Measurements from ENCODE around the gene PLXNA4. TPM values are rescaled to one million over a fixed set of nuclear protein-coding genes. Genes with fewer than 3 reads are reported as not detected.

PLXNA4 gene
- total and polyA plus RNA-seq, 2 experiments from 2014 or later: 0.08 to 0.80 TPM

- ATAC-seq (no peak), DNase-seq (ENCODE audit: low spot score) (no peak)
- no peak overlapping the region for H3K4me3 ChIP-seq
- no peaks in the 10 kb centered on the region for H3F3A ChIP-seq (replicated peaks; ENCODE audit: low read depth)
- no peak overlapping the region for H3K4me2 ChIP-seq
- Mint-ChIP-seq H3K27ac (no peak overlapping the region), H3K27me3 (ENCODE audit: insufficient read depth, low read depth, poor library complexity) (peaks cover 1% of the 10 kb centered on the region), H3K4me1 (peaks cover 20% of the 10 kb centered on the region), H3K4me3 (no peak overlapping the region), H3K9me3 (no peaks in the 10 kb centered on the region), H3K36me3 (ENCODE audit: low read depth) (no peaks in the 10 kb centered on the region)
- H3K4me1 ChIP-seq (ENCODE audit: insufficient read depth): peaks cover 6% of the 10 kb centered on the region; the same call in 1 of the 2 replicates
- no peaks in the 10 kb centered on the region for H4K20me1 ChIP-seq (replicated peaks; ENCODE audit: insufficient read depth)
- TF ChIP-seq STAT1 (IDR thresholded peaks at IDR 0.05; ENCODE audit: unreplicated experiment): no peak
- TF ChIP-seq EZH2phosphoT487 (IDR thresholded peaks at IDR 0.05; ENCODE audit: unreplicated experiment): no peak
- no peak for TF ChIP-seq CREB1 (CRISPR knock-in tag; IDR thresholded peaks at IDR 0.05; ENCODE audit: low read depth)
- TF ChIP-seq ETS1 (IDR thresholded peaks at IDR 0.05): no peak
- TF ChIP-seq NANOG (IDR thresholded peaks at IDR 0.05; ENCODE audit: borderline replicate concordance): no peak
- no peak for TF ChIP-seq JUNB (IDR thresholded peaks at IDR 0.05; ENCODE audit: unreplicated experiment)
- TF ChIP-seq REST (IDR thresholded peaks at IDR 0.05; ENCODE audit: unreplicated experiment): no peak
- no peak for TF ChIP-seq POLR2AphosphoS5 (IDR thresholded peaks at IDR 0.05; ENCODE audit: low read depth)
- TF ChIP-seq ZNF114 (CRISPR knock-in tag; IDR thresholded peaks at IDR 0.05): no peak
- TF ChIP-seq ZNF331 (CRISPR knock-in tag; IDR thresholded peaks at IDR 0.05; ENCODE audit: low read depth): no peak
- TF ChIP-seq CTCF (conservative IDR thresholded peaks at IDR 0.05; ENCODE audit: low read depth in 2 of 2): no peak
- TF ChIP-seq EZH2 (IDR thresholded peaks at IDR 0.05; ENCODE audit: low read depth, unreplicated experiment): no peak
- TF ChIP-seq ZNF462 (CRISPR knock-in tag; IDR thresholded peaks at IDR 0.05): no peak
- H3K79me2 ChIP-seq (replicated peaks; ENCODE audit: insufficient read depth): no peaks in the 10 kb centered on the region
- no peaks in the 10 kb centered on the region for H3K36me3 ChIP-seq (ENCODE audit: insufficient read depth)
- peaks cover 3% of the 10 kb centered on the region; the same call in 1 of the 2 replicates for H3K9me2 ChIP-seq (ENCODE audit: insufficient read depth)
- H3K27me3 ChIP-seq (ENCODE audit: insufficient read depth): no peaks in the 10 kb centered on the region
- H3K27ac ChIP-seq (ENCODE audit: low read depth): no peak overlapping the region
- H2AFZ ChIP-seq: no peak overlapping the region
Observed at GRCh38 chr7:132466367-132466766, 109.9 kb downstream of the PLXNA4 start.

Data from GM23338 (cell line).